GM12801 (cell line): ENCODE results near the gene ZMYM4.

Experiments
- TF ChIP-seq, protein P1 (sequence below): IDR thresholded peaks from one replicate; pipeline ENCODE4 v1.5.1; 2011; ENCODE audit warnings: control low read depth; ENCODE audit not compliant: insufficient read length; ENCODE audit errors: extremely low read depth

ZMYM4 gene

GRCh38 chr1:35340519-35340918 is 72.0 kb downstream of the ZMYM4 start:
- TF ChIP-seq, protein P1, sequence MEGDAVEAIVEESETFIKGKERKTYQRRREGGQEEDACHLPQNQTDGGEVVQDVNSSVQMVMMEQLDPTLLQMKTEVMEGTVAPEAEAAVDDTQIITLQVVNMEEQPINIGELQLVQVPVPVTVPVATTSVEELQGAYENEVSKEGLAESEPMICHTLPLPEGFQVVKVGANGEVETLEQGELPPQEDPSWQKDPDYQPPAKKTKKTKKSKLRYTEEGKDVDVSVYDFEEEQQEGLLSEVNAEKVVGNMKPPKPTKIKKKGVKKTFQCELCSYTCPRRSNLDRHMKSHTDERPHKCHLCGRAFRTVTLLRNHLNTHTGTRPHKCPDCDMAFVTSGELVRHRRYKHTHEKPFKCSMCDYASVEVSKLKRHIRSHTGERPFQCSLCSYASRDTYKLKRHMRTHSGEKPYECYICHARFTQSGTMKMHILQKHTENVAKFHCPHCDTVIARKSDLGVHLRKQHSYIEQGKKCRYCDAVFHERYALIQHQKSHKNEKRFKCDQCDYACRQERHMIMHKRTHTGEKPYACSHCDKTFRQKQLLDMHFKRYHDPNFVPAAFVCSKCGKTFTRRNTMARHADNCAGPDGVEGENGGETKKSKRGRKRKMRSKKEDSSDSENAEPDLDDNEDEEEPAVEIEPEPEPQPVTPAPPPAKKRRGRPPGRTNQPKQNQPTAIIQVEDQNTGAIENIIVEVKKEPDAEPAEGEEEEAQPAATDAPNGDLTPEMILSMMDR = no peak

- TF ChIP-seq, protein P1 = no peak
Observed at GRCh38 chr1:35345439-35345981, 77.0 kb downstream of the ZMYM4 start.

- TF ChIP-seq, protein P1 = no peak
Observed at GRCh38 chr1:35350872-35351271, 82.4 kb downstream of the ZMYM4 start.

DNA sequence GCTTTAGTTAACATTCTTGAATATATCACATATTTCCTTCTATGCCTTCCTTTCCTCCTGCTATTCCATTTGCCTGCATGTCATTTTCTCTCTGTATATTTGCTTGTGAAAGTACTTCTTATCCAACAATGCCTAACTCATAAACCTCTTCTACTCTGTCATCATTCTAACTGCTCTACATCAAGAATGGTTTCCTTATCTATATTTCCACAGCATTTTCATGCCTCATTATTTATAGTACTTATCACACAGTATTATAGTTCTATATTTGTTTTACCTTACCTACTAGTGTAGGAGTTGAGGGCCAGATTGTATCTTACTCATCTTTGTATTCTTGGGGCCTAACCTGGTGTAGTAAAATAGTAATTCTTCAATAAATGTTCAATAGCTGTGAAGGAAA is 91.5 kb downstream of the ZMYM4 start:
- TF ChIP-seq, protein P1 = no peak

DNA sequence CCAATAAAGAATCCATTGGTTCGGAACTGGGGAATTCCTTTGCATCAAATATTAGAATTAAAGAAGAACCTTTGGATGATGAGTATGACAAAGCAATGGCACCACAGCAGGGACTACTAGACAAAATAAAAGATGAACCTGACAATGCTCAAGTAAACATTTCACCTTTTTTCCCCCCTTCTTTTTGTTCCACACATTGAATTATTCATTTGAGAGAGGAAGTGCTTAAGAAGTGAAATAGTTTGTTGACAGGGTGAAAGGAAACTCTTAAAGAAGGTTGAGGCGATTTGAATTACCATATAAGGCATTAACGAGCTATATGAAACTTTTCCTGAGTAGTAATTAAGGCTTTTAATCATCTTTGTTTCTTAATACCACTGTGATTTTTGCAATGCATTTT is 93.1 kb downstream of the ZMYM4 start:
- TF ChIP-seq, protein P1 = no peak

DNA sequence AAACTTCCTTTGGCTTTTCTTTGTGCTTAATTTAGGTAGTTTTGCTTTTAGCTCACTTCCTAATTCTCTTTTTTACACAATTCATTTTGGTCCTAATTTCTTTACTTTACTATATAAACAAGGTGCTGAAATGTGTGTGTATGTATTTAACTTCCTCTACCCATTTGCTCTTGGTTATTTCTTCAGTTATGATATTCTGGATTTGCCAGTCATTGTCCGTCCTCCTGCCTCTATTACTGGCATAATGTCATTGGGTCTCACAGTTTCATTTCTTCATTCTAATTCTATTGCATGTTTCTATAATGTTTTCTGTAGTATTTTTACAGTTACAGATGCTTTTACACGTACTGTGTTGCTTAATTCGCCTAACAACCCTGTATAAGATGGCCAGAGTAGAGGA is 96.2 kb downstream of the ZMYM4 start:
- TF ChIP-seq, protein P1 = no peak

- TF ChIP-seq, protein P1 = no peak
Observed at GRCh38 chr1:35367914-35368313, 99.4 kb downstream of the ZMYM4 start.
